ENCODE data around the gene VPS51.

The VPS51 gene

DNA sequence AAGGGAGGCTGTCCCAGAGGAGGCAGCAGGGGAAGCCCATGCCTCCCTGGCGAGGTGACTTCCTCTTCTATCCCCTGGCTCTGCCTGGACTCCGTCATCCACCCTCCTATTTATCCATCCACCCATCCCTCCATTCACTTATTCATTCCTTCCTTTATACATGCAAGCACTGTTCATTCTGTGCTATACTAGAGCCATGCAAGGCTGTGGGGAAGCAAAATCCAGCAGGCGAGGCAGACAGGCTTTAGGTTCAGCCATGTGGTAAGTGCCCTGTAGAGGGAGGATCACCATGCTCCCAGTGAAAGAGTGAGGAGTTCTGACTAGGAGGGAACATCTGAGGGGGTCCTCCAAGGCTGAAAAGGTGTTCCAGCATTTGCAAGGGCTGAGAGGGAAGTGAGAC, 36.5 kb upstream of the VPS51 start:
- Histone ChIP-seq H3K36me3 (ENCODE audit: insufficient read depth, low read length) (no peaks in the 10 kb centered on the region), H3K4me1 (ENCODE audit: insufficient read depth, low read length, severe bottlenecking) (peaks cover 7% of the 10 kb centered on the region), H3K9me2 (ENCODE audit: low read depth, low read length) (no peaks in the 10 kb centered on the region), H3K27me3 (ENCODE audit: insufficient read depth, low read length) (no peaks in the 10 kb centered on the region), H3K9ac (ENCODE audit: low read length) (no peak overlapping the region), H4K20me1 (ENCODE audit: insufficient read depth, low read length) (no peaks in the 10 kb centered on the region), H3K4me2 (ENCODE audit: low read length) (no peak overlapping the region), H3K9me3 (ENCODE audit: low read length) (no peaks in the 10 kb centered on the region), H2AFZ (ENCODE audit: low read length) (no peak overlapping the region), H3K79me2 (ENCODE audit: insufficient read depth, low read length) (no peaks in the 10 kb centered on the region), H3K4me3 (ENCODE audit: low read depth, low read length, poor library complexity, severe bottlenecking) (no peak overlapping the region), H3F3A (ENCODE audit: insufficient read depth, low read length) (no peaks in the 10 kb centered on the region), H3K27ac (ENCODE audit: low read depth, low read length, poor library complexity, severe bottlenecking) (no peak overlapping the region)
- TF ChIP-seq EZH2 (IDR thresholded peaks at IDR 0.05; ENCODE audit: borderline replicate concordance, low read length) = no peak
- TF ChIP-seq, protein P1, sequence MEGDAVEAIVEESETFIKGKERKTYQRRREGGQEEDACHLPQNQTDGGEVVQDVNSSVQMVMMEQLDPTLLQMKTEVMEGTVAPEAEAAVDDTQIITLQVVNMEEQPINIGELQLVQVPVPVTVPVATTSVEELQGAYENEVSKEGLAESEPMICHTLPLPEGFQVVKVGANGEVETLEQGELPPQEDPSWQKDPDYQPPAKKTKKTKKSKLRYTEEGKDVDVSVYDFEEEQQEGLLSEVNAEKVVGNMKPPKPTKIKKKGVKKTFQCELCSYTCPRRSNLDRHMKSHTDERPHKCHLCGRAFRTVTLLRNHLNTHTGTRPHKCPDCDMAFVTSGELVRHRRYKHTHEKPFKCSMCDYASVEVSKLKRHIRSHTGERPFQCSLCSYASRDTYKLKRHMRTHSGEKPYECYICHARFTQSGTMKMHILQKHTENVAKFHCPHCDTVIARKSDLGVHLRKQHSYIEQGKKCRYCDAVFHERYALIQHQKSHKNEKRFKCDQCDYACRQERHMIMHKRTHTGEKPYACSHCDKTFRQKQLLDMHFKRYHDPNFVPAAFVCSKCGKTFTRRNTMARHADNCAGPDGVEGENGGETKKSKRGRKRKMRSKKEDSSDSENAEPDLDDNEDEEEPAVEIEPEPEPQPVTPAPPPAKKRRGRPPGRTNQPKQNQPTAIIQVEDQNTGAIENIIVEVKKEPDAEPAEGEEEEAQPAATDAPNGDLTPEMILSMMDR (IDR thresholded peaks at IDR 0.05; ENCODE audit: low read length) = no peak

DNA sequence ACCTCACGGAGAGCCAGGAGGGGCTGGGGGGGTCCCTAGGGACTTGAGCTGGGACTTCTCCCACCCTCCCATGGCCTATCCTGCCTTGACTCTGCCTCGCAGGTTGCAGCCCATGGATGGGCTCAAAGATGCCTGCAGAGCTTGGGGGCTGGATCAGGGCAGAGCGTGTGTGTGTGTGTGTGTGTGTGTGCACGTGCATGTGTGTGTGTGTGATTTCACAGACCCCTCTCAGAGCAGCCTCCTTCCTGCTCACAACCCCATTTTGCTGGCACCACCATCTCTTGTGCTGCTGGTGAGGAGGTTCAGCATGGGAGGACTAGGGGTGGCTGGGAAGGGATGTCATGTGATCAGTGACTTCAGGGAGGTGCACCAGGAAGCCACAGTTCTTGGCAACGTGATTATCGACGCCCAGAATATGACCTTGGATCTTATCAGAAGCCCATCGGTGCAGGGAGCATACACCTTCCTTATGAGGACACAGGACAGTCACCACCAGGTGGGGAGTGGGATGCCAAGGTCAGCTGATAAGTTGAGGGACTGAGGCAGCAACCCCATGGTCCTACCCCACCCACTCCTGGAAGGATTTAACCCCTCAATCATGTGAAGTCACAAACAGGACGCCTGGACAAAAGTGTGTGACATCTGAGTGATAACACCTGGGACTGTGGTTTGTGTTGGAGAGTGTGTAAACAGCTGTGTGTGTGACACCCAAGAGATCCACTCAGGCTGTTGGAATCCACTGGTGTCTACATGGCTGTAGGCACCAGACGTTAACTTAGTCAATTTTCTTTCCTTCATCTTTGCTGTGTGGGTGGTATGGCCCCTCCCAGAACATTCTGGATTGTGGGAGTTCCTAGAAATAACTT, 35.8 kb upstream of the VPS51 start:
- Histone ChIP-seq H2AFZ (ENCODE audit: low read length) (no peak overlapping the region), H3F3A (ENCODE audit: insufficient read depth, low read length) (no peaks in the 10 kb centered on the region), H3K4me1 (ENCODE audit: insufficient read depth, low read length, severe bottlenecking) (peaks cover 6% of the 10 kb centered on the region), H3K9me2 (ENCODE audit: low read depth, low read length) (no peaks in the 10 kb centered on the region), H3K4me2 (ENCODE audit: low read length) (no peak overlapping the region), H3K79me2 (ENCODE audit: insufficient read depth, low read length) (no peaks in the 10 kb centered on the region), H3K9me3 (ENCODE audit: low read length) (no peaks in the 10 kb centered on the region), H3K27ac (ENCODE audit: low read depth, low read length, poor library complexity, severe bottlenecking) (no peak overlapping the region), H3K36me3 (ENCODE audit: insufficient read depth, low read length) (no peaks in the 10 kb centered on the region), H3K27me3 (ENCODE audit: insufficient read depth, low read length) (no peaks in the 10 kb centered on the region), H4K20me1 (ENCODE audit: insufficient read depth, low read length) (no peaks in the 10 kb centered on the region), H3K4me3 (ENCODE audit: low read depth, low read length, poor library complexity, severe bottlenecking) (no peak overlapping the region), H3K9ac (ENCODE audit: low read length) (no peak overlapping the region)
- TF ChIP-seq, protein P1 (IDR thresholded peaks at IDR 0.05; ENCODE audit: low read length) = no peak
- TF ChIP-seq EZH2 (IDR thresholded peaks at IDR 0.05; ENCODE audit: borderline replicate concordance, low read length) = no peak

DNA sequence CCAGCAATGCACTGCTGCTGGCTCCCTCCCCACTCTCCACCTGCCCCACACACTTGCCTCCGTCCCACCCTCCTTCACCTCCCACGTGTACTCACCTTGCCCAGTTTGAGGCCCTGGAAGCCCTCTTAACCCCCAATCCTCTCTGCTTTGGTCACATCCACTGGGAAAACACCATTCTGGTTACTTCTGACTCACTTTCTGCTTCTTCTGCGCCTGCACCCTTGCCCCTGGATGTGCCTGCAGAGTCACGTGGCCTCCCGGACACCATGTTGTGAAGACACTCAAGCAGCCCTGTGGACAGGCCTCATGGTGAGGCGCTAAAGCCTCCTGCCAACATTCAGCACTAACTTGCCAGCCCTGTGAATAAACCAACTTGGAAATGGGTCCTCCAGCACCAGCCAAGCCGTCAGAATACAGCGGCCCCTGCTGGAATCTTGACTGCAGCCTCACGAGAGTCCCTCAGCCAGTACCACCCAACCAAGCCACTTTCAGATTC, 35.1 kb upstream of the VPS51 start:
- no peaks in the 10 kb centered on the region for H3K9me3 ChIP-seq (ENCODE audit: low read length)
- no peaks in the 10 kb centered on the region for H3F3A ChIP-seq (ENCODE audit: insufficient read depth, low read length)
- no peak overlapping the region for H3K27ac ChIP-seq (ENCODE audit: low read depth, low read length, poor library complexity, severe bottlenecking)
- peaks cover 6% of the 10 kb centered on the region for H3K4me1 ChIP-seq (ENCODE audit: insufficient read depth, low read length, severe bottlenecking)
- H3K9me2 ChIP-seq (ENCODE audit: low read depth, low read length) = no peaks in the 10 kb centered on the region
- H3K9ac ChIP-seq (ENCODE audit: low read length) = no peak overlapping the region
- H3K4me2 ChIP-seq (ENCODE audit: low read length) = no peak overlapping the region
- H3K36me3 ChIP-seq (ENCODE audit: insufficient read depth, low read length) = no peaks in the 10 kb centered on the region; the same call in 1 of the 2 replicates
- H3K27me3 ChIP-seq (ENCODE audit: insufficient read depth, low read length) = no peaks in the 10 kb centered on the region
- H3K79me2 ChIP-seq (ENCODE audit: insufficient read depth, low read length) = no peaks in the 10 kb centered on the region
- no peak for TF ChIP-seq EZH2 (IDR thresholded peaks at IDR 0.05; ENCODE audit: borderline replicate concordance, low read length)
- TF ChIP-seq, protein P1 (IDR thresholded peaks at IDR 0.05; ENCODE audit: low read length) = peak; percentile 69
- H4K20me1 ChIP-seq (ENCODE audit: insufficient read depth, low read length) = no peaks in the 10 kb centered on the region
- no peak overlapping the region for H2AFZ ChIP-seq (ENCODE audit: low read length)
- H3K4me3 ChIP-seq (ENCODE audit: low read depth, low read length, poor library complexity, severe bottlenecking) = no peak overlapping the region
